Measurements from ENCODE around the gene HGF.

The HGF gene

GRCh38 chr7:81682873-81683272 lies 87.0 kb downstream of the HGF start:
- no peak for DNase-seq (ENCODE audit: low spot score)

GRCh38 chr7:81680120-81680519 lies 89.7 kb downstream of the HGF start:
- no peak for DNase-seq (ENCODE audit: low spot score)

- no peak for DNase-seq (ENCODE audit: low spot score)
Observed at GRCh38 chr7:81676813-81677212, 93.0 kb downstream of the HGF start.

- DNase-seq (ENCODE audit: low spot score) = no peak
Observed at GRCh38 chr7:81676105-81676811, 93.6 kb downstream of the HGF start.

GRCh38 chr7:81674431-81674830 lies 95.4 kb downstream of the HGF start:
- DNase-seq (ENCODE audit: low spot score) = no peak

- DNase-seq (ENCODE audit: low spot score) = no peak
Observed at GRCh38 chr7:81672872-81673271, 97.0 kb downstream of the HGF start.

GRCh38 chr7:81669476-81670105 lies 100.3 kb downstream of the HGF start:
- no peak for DNase-seq (ENCODE audit: low spot score)

- DNase-seq (ENCODE audit: low spot score) = no peak
Observed at GRCh38 chr7:81666209-81666608, 103.6 kb downstream of the HGF start.

GRCh38 chr7:81665236-81665635 lies 104.6 kb downstream of the HGF start:
- no peak for DNase-seq (ENCODE audit: low spot score)

- no peak for DNase-seq (ENCODE audit: low spot score)
Observed at GRCh38 chr7:81664304-81664703, 105.5 kb downstream of the HGF start.

- no peak for DNase-seq (ENCODE audit: low spot score)
Observed at GRCh38 chr7:81662531-81662930, 107.3 kb downstream of the HGF start.

GRCh38 chr7:81659697-81660395 lies 110.0 kb downstream of the HGF start:
- no peak for DNase-seq (ENCODE audit: low spot score)

- DNase-seq (ENCODE audit: low spot score) = no peak
Observed at GRCh38 chr7:81657551-81657950, 112.3 kb downstream of the HGF start.

GRCh38 chr7:81655271-81655670 lies 114.6 kb downstream of the HGF start:
- DNase-seq (ENCODE audit: low spot score) = no peak

- DNase-seq (ENCODE audit: low spot score) = no peak
Observed at GRCh38 chr7:81652225-81652624, 117.6 kb downstream of the HGF start.

Data from COLO829 (cell line).